Heart left ventricle (tissue), 16 donors: ENCODE measurements around the gene KDM4B. TPM values are rescaled to one million over a fixed set of nuclear protein-coding genes. Genes with fewer than 3 reads are reported as not detected.

Source experiments
- ATAC-seq, 4 donors: fragments of 200-7000 bp; cut with Tn5 transposase; one replicate each; pipeline ENCODE4 v1.9.1; 2020 to 2022; ENCODE audit warnings: moderate library complexity in 4 of 4, mild to moderate bottlenecking in 3 of 4, moderate number of reproducible peaks in 1 of 4
- DNase-seq, 5 donors: peaks; one replicate each; pipeline ENCODE4 v3.0.0-alpha.2; 2020
- H3K27ac ChIP-seq, 12 donors: fragments of 200-600 bp; sonication (generic) in 4 of 12; one replicate each; pipeline versions ENCODE4 v1.5.0 to v1.8.0; 2016 to 2022; ENCODE audit warnings: mild to moderate bottlenecking in 2 of 12
- H3K27me3 ChIP-seq, 9 donors: fragments of 200-600 bp; sonication (generic) in 2 of 9; one replicate each; pipeline versions ENCODE4 v1.5.1 to v1.8.0; 2016 to 2022; ENCODE audit warnings: mild to moderate bottlenecking in 3 of 9
- H3K36me3 ChIP-seq, 9 donors: fragments of 200-600 bp; sonication (generic) in 2 of 9; one replicate each; pipeline versions ENCODE4 v1.5.0 to v1.8.0; 2018 to 2022; ENCODE audit warnings: mild to moderate bottlenecking in 2 of 9
- H3K4me1 ChIP-seq, 12 donors: fragments of 200-600 bp; sonication (generic) in 4 of 12; one replicate each; pipeline versions ENCODE4 v1.5.0 to v1.8.0; 2016 to 2022; ENCODE audit warnings: mild to moderate bottlenecking in 3 of 12
- H3K4me3 ChIP-seq, 12 donors: fragments of 200-600 bp; sonication (generic) in 4 of 12; one replicate each; pipeline versions ENCODE4 v1.5.0 to v1.8.0; 2017 to 2022; ENCODE audit warnings: mild to moderate bottlenecking in 9 of 12, moderate library complexity in 4 of 12
- H3K9me3 ChIP-seq, 12 donors: fragments of 200-600 bp; sonication (generic) in 4 of 12; one replicate each; pipeline versions ENCODE4 v1.5.0 to v1.8.0; 2016 to 2022; ENCODE audit warnings: mild to moderate bottlenecking in 1 of 12
- POLR2A ChIP-seq, 2 donors: fragments of 450-650 bp; IDR thresholded peaks; one replicate each; pipeline ENCODE4 v1.6.1; 2017; ENCODE audit warnings: antibody characterized with exemption in 2 of 2, mild to moderate bottlenecking in 2 of 2, moderate library complexity in 2 of 2
- WGBS, 4 donors: extraction: QIAGEN DNeasy Blood & Tissue Kit in 2 of 4; methylation state at CpG; one replicate each; pipeline versions ENCODE4 v1.1.5 to v1.1.7; 2013 to 2018; 5-methylcytosine and 5-hydroxymethylcytosine counted together
- intact Hi-C, 10 donors: fragments of 100-400 bp; cut with DNase I; formaldehyde crosslinking; loops; one replicate each; pipeline versions ENCODE4 v1.11.1 to v1.14.2; 2022
- polyA plus RNA-seq, 2 donors: library from polyadenylated mRNA; stranded (reverse); fragments of 200-250 nt; gene quantifications; one replicate each; pipeline ENCODE4 v1.2.3, GENCODE V29; 2013
- total RNA-seq, 9 donors: library from RNA; depleted of rRNA in 2 of 9; stranded (reverse); fragments of >200 nt in 2 of 9; fragmentation: NEBNext Ultra II Directional in 3 of 9; extraction: Animal tissue kit (Norgen Biotek cat#: 25700) in 3 of 9; gene quantifications; one replicate each; pipeline versions ENCODE4 v1.1.0 to v1.2.4, GENCODE V29; 2016 to 2023
- TF ChIP-seq, protein P1 (sequence below), 12 donors: fragments of 200-600 bp; sonication (generic) in 4 of 12; IDR thresholded peaks; one replicate each; pipeline versions ENCODE4 v1.5.0 to v1.8.0; 2018 to 2022; ENCODE audit warnings: antibody characterized with exemption in 12 of 12, mild to moderate bottlenecking in 5 of 12
- donor health status: ischemic (EF 13 %, LVEDD 7.1; RV severe dilation, severe dysfunction).
- donor health status: healthy with polysubstance abuse.
- donor health status: DM: no; HTN: yes; CAD: no.
- donor health status: DM: no; HTN: no; CAD: no.
- donor health status: ischemic (EF 25% LVEDD 6.9; RV normal size, moderate dysfunction).
- donor health status: ischemic (EF 25% LVEDD 5.7; RV mildly dilated, moderate dysfunction).
- donor health status: healthy.
- donor health status: DM: yes; HTN: yes; CAD: no.
- donor health status: ischemic (EF 35%, LVEDD 5.7; RV mildly dilated, moderate dysfunction).
- donor health status: nonischemic (EF 11% LVEDD 7.7; RV severe dilation, severe dysfunction).
- donor health status: DM: yes; HTN: yes; CAD: no.
- donor health status: PGD.
- donor health status: ischemic (EF 29% LVEDD 5.4; RV normal size, mild dysfunction).
- donor health status: nonischemic (EF 23%, LVEDD 6.1; RV moderate dilation, normal function).

KDM4B gene
- total and polyA plus RNA-seq, 11 donors, result 21.5 to 36.5 (median 27.2) TPM

DNA sequence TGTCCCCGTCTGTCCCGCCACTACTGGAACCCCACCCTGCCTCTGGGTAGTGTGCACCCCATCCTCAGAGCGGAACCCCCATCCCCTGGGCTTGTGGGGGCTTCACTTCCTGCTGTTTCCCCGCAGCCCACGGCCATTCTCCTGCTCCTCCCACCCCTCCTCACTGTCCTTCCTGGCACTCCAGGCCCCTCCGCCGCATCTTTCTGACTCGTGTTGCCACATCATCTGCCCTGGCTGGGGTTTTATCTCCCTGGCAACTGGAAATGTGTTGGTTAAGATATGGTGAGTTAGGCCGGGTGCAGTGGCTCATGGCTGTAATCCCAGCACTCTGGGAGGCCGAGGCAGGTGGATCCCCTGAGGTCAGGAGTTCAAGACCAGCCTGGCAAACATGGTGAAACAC is 37.3 kb downstream of the KDM4B start:
- intact Hi-C loops, result no loop called here
- ATAC-seq, result peak in 3 of 4 donors; percentile 44 to 46 (median 45)

DNA sequence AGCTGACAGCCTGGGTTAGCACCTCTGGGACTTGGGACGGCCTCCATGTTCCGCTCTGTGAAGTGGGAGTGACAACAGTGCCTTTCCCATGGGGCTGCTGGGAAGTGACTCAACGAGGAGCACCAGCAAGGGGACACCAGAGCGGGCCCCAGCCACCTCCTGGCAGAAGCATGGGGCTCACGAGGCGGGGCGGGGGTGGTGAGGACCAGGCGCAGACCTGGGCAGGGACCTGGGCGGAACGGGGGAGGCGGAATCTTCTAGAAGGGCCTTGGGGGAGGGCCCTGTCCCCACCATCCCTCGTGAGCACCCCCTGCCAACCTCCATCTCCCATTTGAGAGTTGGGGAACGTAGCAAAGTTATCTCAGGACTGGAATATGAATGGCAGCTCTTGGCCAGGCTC is 37.9 kb downstream of the KDM4B start:
- DNase-seq, result no peak
- H3K27ac ChIP-seq, result no peak overlapping the region
- peaks cover 0 to 19% (median 2%) of the 10 kb centered on the region in 12 donors for H3K4me1 ChIP-seq
- H3K9me3 ChIP-seq, result peaks cover 0 to 9% (median 0%) of the 10 kb centered on the region in 12 donors
- intact Hi-C loops, result no loop called here
- H3K36me3 ChIP-seq, result no peaks in the 10 kb centered on the region
- TF ChIP-seq POLR2A (IDR thresholded peaks at IDR 0.05), result no peak
- TF ChIP-seq, protein P1, sequence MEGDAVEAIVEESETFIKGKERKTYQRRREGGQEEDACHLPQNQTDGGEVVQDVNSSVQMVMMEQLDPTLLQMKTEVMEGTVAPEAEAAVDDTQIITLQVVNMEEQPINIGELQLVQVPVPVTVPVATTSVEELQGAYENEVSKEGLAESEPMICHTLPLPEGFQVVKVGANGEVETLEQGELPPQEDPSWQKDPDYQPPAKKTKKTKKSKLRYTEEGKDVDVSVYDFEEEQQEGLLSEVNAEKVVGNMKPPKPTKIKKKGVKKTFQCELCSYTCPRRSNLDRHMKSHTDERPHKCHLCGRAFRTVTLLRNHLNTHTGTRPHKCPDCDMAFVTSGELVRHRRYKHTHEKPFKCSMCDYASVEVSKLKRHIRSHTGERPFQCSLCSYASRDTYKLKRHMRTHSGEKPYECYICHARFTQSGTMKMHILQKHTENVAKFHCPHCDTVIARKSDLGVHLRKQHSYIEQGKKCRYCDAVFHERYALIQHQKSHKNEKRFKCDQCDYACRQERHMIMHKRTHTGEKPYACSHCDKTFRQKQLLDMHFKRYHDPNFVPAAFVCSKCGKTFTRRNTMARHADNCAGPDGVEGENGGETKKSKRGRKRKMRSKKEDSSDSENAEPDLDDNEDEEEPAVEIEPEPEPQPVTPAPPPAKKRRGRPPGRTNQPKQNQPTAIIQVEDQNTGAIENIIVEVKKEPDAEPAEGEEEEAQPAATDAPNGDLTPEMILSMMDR (IDR thresholded peaks at IDR 0.05), result no peak
- no peak for ATAC-seq
- 87 to 94% (median 90%) methylated on average over 11 to 13 of the region's 13 CpGs for WGBS, 4 donors
- no peak overlapping the region for H3K4me3 ChIP-seq
- H3K27me3 ChIP-seq, result no peaks in the 10 kb centered on the region

More for the DNA sequence above, 37.3 kb downstream of the KDM4B start:
- no peak overlapping the region for H3K27ac ChIP-seq
- peaks cover 0 to 9% (median 0%) of the 10 kb centered on the region in 12 donors for H3K9me3 ChIP-seq
- DNase-seq, result no peak
- no peaks in the 10 kb centered on the region for H3K36me3 ChIP-seq
- WGBS, 4 donors, result 48 to 59% (median 56%) methylated on average over 10 of the region's 10 CpGs
- peaks cover 0 to 13% (median 0%) of the 10 kb centered on the region in 12 donors for H3K4me1 ChIP-seq
- no peak overlapping the region for H3K4me3 ChIP-seq
- H3K27me3 ChIP-seq, result no peaks in the 10 kb centered on the region
- no peak for TF ChIP-seq POLR2A (IDR thresholded peaks at IDR 0.05)
- TF ChIP-seq, protein P1 (IDR thresholded peaks at IDR 0.05), result no peak

DNA sequence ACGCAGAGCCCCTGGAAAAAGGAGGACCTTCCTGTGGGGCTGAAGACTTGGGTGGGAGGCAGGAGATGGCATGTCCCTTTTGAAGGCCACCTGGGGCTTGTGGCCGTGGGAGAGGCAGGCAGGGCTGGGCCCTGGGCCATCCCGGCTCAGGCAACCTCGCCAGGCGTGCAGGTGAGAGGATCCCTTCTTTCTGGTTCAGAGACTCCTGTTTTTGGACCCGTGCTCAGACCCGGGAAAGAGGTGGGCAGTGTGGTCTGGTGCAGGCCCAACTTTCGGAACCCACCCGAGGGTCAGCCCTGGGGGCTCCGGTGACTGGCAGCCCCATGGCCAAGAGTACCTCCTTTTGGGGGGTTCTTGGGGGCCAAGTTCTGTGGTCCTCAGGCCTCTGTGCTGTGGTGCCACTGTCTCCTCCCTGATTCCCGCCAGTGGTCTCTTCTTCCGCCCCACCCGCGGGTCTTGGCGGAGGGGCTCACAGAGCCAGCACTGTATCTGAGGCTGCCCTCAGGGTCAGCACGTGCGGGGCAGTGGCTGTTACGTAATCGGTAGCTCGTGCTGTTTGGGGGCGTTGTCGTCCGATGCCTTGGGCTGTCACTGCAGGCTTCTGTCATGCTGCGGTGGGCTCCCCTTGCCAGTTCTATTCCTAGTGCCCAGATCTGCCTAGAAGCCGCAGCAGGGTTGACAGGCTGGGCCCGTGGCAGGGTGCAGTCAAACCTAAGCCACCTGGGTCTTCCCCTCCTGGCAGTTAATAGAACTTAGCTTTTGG is 42.7 kb downstream of the KDM4B start:
- H3K27ac ChIP-seq, result peak overlapping the region in 4 of 12 donors; percentile 13 to 44 (median 32)
- 76 to 83% (median 80%) methylated on average over 12 to 26 of the region's 26 CpGs for WGBS, 4 donors

More for the DNA sequence above, 42.7 kb downstream of the KDM4B start:
- intact Hi-C loops, result no loop called here
- Histone ChIP-seq H3K4me3 (no peak overlapping the region), H3K27me3 (no peaks in the 10 kb centered on the region), H3K9me3 (peaks cover 0 to 9% (median 0%) of the 10 kb centered on the region in 12 donors), H3K4me1 (peaks cover 0 to 32% (median 20%) of the 10 kb centered on the region in 12 donors), H3K36me3 (peaks cover 0 to 11% (median 6%) of the 10 kb centered on the region in 9 donors)
- DNase-seq, result no peak
- ATAC-seq, result peak; percentile 33 to 71 (median 50)
- TF ChIP-seq, protein P1 (IDR thresholded peaks at IDR 0.05), result no peak
- no peak for TF ChIP-seq POLR2A (IDR thresholded peaks at IDR 0.05)
